K562 (cell line): ENCODE results near the gene TDRD12. TPM values are rescaled to one million over a fixed set of nuclear protein-coding genes. Genes with fewer than 3 reads are reported as not detected.
A peak's percentile ranks its signal among the peaks of the same experiment; 100 is the strongest.

Source experiments
- CTBP1 ChIP-seq: fragments of 450-650 bp; IDR thresholded peaks from 2 replicates; pipeline ENCODE4 v1.6.1; 2016; ENCODE audit warnings: borderline replicate concordance
- GABPB1 ChIP-seq: sonication (generic); formaldehyde crosslinking; IDR thresholded peaks from 2 replicates; pipeline ENCODE4 v1.8.0; 2022; ENCODE audit warnings: mild to moderate bottlenecking, missing genetic modification reagents
- GATAD2A ChIP-seq: fragments of 450-650 bp; IDR thresholded peaks from 2 replicates; pipeline ENCODE4 v1.6.1; 2017
- HOMEZ ChIP-seq: fragments of 250-450 bp; sonication (Bioruptor Pico); IDR thresholded peaks from 2 replicates; pipeline ENCODE4 v1.4.0; 2020; ENCODE audit warnings: mild to moderate bottlenecking, moderate library complexity
- KLF16 ChIP-seq: IDR thresholded peaks from 2 replicates; pipeline ENCODE4 v1.6.1; 2016; ENCODE audit warnings: antibody characterized with exemption
- MEIS2 ChIP-seq: fragments of 450-650 bp; IDR thresholded peaks from 2 replicates; pipeline ENCODE4 v1.6.1; 2014; ENCODE audit warnings: mild to moderate bottlenecking; ENCODE audit not compliant: partially characterized antibody
- NBN ChIP-seq: fragments of 450-650 bp; IDR thresholded peaks from 2 replicates; pipeline ENCODE4 v1.6.1; 2016; ENCODE audit warnings: low read depth, mild to moderate bottlenecking
- NKRF ChIP-seq: fragments of 450-650 bp; IDR thresholded peaks from 2 replicates; pipeline ENCODE4 v1.6.1; 2016; ENCODE audit warnings: borderline replicate concordance
- PML ChIP-seq: IDR thresholded peaks from 2 replicates; pipeline ENCODE4 v1.6.1; 2012; ENCODE audit warnings: low read length, inconsistent platforms
- POLR3A ChIP-seq: IDR thresholded peaks from 2 replicates; pipeline ENCODE4 v1.6.1; 2011; ENCODE audit warnings: borderline replicate concordance, mild to moderate bottlenecking, moderate library complexity; ENCODE audit not compliant: insufficient read length, insufficient read depth; ENCODE audit errors: extremely low read depth
- PURB ChIP-seq: sonication (generic); formaldehyde crosslinking; IDR thresholded peaks from 2 replicates; pipeline ENCODE4 v1.9.0; 2021; ENCODE audit warnings: low read depth, mild to moderate bottlenecking, missing genetic modification reagents
- PYGO2 ChIP-seq: fragments of 450-650 bp; IDR thresholded peaks from 2 replicates; pipeline ENCODE4 v1.6.1; 2016; ENCODE audit warnings: mild to moderate bottlenecking, missing genetic modification characterization, moderate library complexity, missing compliant biosample characterization
- RCOR1 ChIP-seq, 2 experiments: IDR thresholded peaks; 2 replicates each; pipeline ENCODE4 v1.6.1; 2012; ENCODE audit warnings: low read depth in 2 of 2, low read length in 2 of 2, borderline replicate concordance in 1 of 2, improper control_type of control experiment in 1 of 2
- SIX5 ChIP-seq, 2 experiments: IDR thresholded peaks; 2 replicates each; pipeline ENCODE4 v1.6.1; 2011; ENCODE audit warnings: low read length in 2 of 2, borderline replicate concordance in 1 of 2, low read depth in 1 of 2, mild to moderate bottlenecking in 1 of 2, moderate library complexity in 1 of 2; ENCODE audit not compliant: insufficient read depth in 1 of 2
- SMARCC2 ChIP-seq: fragments of 450-650 bp; IDR thresholded peaks from 2 replicates; pipeline ENCODE4 v1.6.1; 2017; ENCODE audit warnings: antibody characterized with exemption, moderate library complexity, mild to moderate bottlenecking, low read depth
- ZBTB2 ChIP-seq: fragments of 450-650 bp; IDR thresholded peaks from 2 replicates; pipeline ENCODE4 v1.6.1; 2016; ENCODE audit warnings: antibody characterized with exemption
- ZNF232 ChIP-seq: sonication (generic); formaldehyde crosslinking; IDR thresholded peaks from 2 replicates; pipeline ENCODE4 v1.8.0; 2022; ENCODE audit warnings: mild to moderate bottlenecking, missing genetic modification reagents
- ZNF592 ChIP-seq: fragments of 450-650 bp; IDR thresholded peaks from 2 replicates; pipeline ENCODE4 v1.6.1; 2017; ENCODE audit warnings: antibody characterized with exemption, mild to moderate bottlenecking
- polyA plus RNA-seq, 8 experiments: library from polyadenylated mRNA; depleted of rRNA in 4 of 8; stranded (reverse) in 5 of 8; unstranded in 3 of 8; fragments of >200 nt; fragmentation: Nextera tagmentation in 2 of 8; fragmentation: Illumina TruSeq in 1 of 8; extraction: Ambion mirVana in 2 of 8; extraction: Trizol in 1 of 8; gene quantifications; 2 replicates each; pipeline versions ENCODE4 v1.2.1 to v1.2.3, GENCODE V29; 2011 to 2014; ENCODE audit warnings: inconsistent platforms in 1 of 8, missing spikeins in 1 of 8
- total RNA-seq, 7 experiments: library from RNA; depleted of rRNA in 6 of 7; stranded (reverse); fragments of >200 nt in 6 of 7; fragmentation: Illumina TruSeq in 2 of 7; extraction: Trizol in 2 of 7; gene quantifications; 2 replicates each; pipeline versions ENCODE4 v1.2.1 to v1.2.3, GENCODE V29; 2011 to 2021; ENCODE audit warnings: low replicate concordance in 1 of 7

Gene TDRD12
- total and polyA plus RNA-seq, 9 of the 15 experiments (the other 6 are each of a cell fraction or from before 2014, with no cell fraction given), result 0.03 TPM; not detected in 8

- TF ChIP-seq PURB (CRISPR knock-in tag) (no peak), MEIS2 (peak; percentile 45), ZNF232 (CRISPR knock-in tag) (no peak), CTBP1 (peak; percentile 71; the same call in 1 of the 2 replicates), GATAD2A (peak; percentile 14; the same call in 1 of the 2 replicates), RCOR1 (IDR thresholded peaks at IDR 0.05; ENCODE audit: borderline replicate concordance in 1 of 2, low read depth in 2 of 2, low read length in 2 of 2) (peak in 1 of 2 experiments; percentile 93; a peak in 3 of 4 replicates), SMARCC2 (peak; percentile 67; the same call in 1 of the 2 replicates), HOMEZ (no peak), PML (peak; percentile 51), SIX5 (IDR thresholded peaks at IDR 0.05; ENCODE audit: borderline replicate concordance in 1 of 2, insufficient read depth in 1 of 2, low read depth in 1 of 2, low read length in 2 of 2) (no peak), ZNF592 (peak; percentile 94), POLR3A (no peak), ZBTB2 (peak; percentile 23; the same call in 1 of the 2 replicates), NBN (0 out of 2 replicates have a peak, but pooled peaks have one; percentile 46), NKRF (no peak), PYGO2 (no peak), KLF16 (peak; percentile 79), GABPB1 (peak; percentile 44; the same call in 1 of the 2 replicates)
Measured at GRCh38 chr19:32671883-32672593, 47.5 kb upstream of the TDRD12 start (continued).
